ENCODE measurements around the gene LPAR2. TPM values are rescaled to one million over a fixed set of nuclear protein-coding genes. Genes with fewer than 3 reads are reported as not detected.

Gene LPAR2
- total RNA-seq, 1 experiment from 2014 or later = 0.79 TPM

DNA sequence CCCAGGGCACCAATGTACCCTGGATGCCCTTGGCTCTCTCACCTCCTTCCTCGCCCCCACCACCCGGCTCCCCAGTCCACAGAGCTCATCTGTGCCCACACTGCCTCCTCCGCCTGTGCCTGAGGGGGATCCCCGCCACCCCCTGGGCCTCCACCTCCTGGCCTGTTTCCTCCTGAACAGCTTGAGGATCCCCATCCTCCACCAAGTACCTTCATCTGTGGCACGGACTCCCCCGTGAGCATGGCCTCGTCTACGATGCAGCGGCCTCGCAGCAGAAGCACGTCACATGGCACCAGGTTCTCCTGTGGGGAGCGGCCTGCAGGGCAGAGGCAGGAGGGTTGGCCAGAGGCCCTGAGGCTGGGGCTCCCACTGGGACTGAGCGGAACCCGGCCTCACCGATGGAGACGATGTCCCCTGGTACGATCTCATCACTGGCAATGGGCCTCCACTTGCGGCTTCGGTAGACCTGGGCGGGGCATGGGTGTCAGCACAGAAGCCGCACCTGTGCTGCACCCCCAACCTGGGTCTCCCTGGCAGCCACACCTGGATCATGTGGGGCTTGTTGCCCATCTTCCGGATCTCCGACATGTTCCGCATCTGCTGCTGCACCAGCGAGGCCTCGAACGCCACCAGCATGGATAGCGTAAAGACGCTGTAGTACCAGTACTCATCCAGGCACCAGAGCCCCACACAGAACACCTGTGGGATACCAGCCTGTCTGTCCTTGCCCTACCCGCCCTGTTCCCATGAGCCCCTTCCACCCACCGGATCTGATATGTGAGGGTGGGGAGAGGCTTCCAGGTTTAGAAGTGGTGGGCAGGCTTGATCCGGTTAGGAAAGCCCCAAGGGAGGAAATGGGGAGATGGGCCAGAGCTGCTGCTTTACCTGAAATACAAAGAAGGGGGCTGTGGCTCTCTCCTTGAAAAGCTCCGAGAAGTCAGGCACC is 28.7 kb upstream of the LPAR2 start:
- Histone ChIP-seq H3K27me3 (no peaks in the 10 kb centered on the region), H3K9me3 (no peaks in the 10 kb centered on the region), H3K36me3 (peaks cover 98% of the 10 kb centered on the region), H3K4me3 (no peak overlapping the region)
- no peak for DNase-seq

DNA sequence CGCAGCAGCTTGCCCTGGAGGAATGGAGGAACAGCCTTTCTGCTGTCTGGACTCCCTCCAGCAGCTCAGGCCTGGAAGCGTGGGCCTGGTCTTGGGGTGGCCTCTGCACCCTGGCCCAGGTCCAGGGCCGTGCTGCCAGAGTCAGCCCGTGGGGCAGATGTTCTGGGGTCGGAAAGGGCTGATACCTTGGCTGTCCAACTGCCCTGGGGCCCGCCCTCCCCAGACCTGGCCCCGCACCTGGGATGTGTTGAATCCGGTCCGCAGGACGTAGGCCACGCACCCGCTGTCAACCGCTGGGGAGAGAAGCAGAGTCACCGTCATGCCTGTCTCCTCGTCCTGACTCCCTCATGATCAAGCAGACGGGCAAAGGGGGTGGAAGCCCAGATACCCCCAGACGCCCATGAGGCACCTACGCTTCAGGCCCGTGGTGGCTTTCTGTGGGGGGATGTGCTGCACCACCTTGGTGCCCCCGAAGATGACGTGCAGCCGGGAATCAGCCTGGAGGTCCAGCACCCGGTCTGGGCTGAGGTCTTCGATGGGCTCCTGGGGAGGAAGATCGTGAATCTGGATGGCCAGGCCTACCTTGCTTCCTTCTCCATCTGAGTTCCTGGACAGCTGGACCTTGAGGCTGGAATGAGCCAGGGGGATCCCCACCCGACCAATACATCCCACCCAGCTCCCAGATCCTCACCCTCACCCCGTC is 27.8 kb upstream of the LPAR2 start:
- Histone ChIP-seq H3K27me3 (no peaks in the 10 kb centered on the region), H3K4me3 (no peak overlapping the region), H3K9me3 (no peaks in the 10 kb centered on the region), H3K36me3 (peaks cover 98% of the 10 kb centered on the region)
- DNase-seq = no peak

DNA sequence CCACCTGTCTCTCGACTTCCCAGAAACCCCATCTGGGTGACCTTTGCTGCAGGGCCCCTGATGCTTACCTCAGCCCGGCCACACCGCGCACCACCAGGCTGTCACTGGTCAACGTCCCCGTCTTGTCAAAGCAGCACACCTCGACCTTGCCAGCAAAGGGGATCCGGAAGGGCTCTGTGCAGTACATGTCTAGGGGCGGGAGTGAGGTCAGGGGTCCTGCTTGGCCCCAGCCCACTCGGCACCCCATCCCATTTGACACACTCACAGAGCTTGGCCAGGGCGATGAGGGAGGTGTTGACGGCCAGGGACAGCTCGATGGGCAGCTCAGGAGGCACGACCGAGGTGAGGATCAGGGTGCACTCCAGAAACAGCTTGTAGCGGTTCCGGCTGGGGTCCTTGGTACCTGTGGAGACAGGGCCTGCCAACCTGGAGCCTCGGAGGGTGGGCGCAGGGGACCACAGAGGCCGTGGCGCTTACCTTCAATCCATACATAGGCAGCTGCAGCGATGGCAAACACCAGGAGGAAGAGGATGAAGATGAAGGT is 27.1 kb upstream of the LPAR2 start:
- no peak overlapping the region for H3K4me3 ChIP-seq
- no peaks in the 10 kb centered on the region for H3K9me3 ChIP-seq
- no peak for DNase-seq
- H3K27me3 ChIP-seq = no peaks in the 10 kb centered on the region
- peaks cover 100% of the 10 kb centered on the region for H3K36me3 ChIP-seq

DNA sequence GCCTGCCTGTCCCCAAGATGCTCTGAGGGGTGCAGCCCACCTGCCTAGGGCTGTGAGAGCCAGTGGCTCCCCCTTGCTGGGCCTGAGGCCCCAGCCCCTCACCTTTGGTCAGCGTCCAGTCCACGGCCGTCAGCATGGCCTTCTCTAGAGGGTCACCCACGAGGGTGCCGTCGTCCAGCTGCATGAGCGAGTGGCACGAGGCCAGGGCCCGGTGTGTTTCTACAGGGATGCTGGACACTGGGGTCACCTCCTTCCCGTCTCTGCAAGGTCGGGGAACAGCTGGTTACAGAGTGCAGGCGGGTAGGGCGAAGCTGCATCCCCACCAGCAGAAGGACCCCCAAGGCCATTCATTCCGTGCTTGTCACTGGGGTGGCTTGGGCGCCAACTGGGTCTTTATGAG is 26.4 kb upstream of the LPAR2 start:
- H3K36me3 ChIP-seq = peaks cover 100% of the 10 kb centered on the region
- DNase-seq = no peak

DNA sequence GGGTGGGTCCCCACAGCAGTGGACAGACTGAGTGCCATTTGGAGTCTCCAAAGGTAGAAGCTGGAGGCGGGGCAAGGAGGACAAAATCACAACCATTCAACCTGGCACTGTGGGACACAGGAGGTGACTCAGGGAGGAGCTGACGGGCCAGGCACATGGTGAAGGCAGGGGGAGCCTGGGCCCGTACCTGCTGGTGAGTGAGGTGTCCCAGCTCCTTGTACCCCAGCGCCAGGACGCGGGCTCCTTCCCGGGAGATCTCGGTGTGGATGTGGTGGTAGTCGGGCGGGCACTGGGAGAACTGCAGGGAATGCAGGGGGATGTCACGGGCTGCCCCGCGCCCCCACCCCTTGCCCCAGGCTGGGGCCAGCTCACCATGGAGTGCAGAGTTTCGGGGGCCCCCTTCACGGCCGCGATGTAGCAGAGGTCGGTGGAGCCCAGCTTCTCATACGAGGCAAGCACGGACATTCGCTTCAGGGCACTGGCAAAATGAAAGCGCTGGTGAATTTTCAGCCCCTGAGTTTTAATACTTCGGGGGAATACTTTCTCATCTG is 25.7 kb upstream of the LPAR2 start:
- Histone ChIP-seq H3K27me3 (no peaks in the 10 kb centered on the region), H3K9me3 (no peaks in the 10 kb centered on the region), H3K4me3 (no peak overlapping the region), H3K36me3 (peaks cover 100% of the 10 kb centered on the region)
- DNase-seq = no peak

More for the DNA sequence above, 26.4 kb upstream of the LPAR2 start:
- no peaks in the 10 kb centered on the region for H3K9me3 ChIP-seq
- H3K4me3 ChIP-seq = no peak overlapping the region
- no peaks in the 10 kb centered on the region for H3K27me3 ChIP-seq

DNA sequence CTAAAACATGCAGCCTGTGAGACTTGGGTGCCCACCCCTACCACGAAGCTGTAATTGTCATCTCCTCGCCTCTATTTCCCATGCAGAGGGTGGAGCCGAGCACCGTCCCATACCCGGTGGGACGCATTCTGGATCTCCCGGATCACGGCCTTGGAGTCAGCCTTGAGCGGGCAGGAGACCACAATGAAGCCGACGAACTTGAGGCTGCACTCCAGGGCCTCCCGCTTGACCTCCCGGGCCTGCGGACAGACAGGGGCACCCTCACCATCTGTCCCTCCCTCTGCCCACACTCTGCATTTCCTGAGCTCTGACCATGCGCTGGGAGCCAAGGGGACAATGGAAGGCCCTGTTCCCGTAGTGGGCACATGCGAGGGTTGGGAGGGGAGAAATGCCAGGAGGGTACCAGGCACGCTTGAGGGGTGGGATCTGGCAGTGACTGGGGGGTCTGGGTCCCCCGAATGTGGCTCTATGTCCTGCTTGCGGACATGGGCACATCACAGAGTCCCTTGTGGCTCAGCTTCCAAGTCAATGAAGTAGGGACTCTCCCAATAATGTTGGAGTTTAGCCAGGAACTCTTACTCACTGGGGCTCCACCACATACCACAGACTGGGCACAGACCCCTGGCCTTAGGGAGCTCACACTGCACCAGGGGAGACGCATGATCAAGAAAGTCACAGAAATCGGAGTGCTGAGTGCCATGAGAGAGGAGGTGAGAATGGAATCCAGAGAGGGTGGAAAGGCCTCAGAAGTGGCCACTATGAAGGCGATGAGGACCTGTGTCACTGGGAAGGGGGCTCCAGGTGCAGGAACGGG is 24.7 kb upstream of the LPAR2 start:
- DNase-seq = peak; percentile 56
- Histone ChIP-seq H3K27me3 (no peaks in the 10 kb centered on the region), H3K36me3 (peaks cover 95% of the 10 kb centered on the region)

DNA sequence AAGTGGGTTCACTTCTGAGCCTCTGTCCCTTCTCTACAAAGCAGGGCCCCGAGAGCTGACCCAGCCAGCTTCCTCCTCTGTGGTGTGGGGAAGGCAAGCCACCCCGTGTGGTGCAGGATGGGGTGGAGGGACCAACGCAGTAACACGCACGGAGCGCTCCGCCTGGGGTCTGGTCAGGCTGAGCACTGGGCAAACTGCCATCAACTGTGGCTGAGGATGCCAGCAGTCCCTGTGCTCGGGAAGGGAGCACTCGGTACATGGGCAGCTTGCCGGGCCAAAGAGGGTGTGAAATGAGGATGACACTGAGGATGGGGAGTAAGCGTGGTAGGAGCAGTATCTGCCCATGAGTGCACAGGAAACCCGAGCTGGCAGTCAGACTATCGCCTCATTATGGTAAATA is 23.1 kb upstream of the LPAR2 start:
- Histone ChIP-seq H3K9me3 (no peaks in the 10 kb centered on the region), H3K4me3 (no peak overlapping the region), H3K36me3 (peaks cover 92% of the 10 kb centered on the region), H3K27me3 (no peaks in the 10 kb centered on the region)
- DNase-seq = no peak

More for the DNA sequence above, 24.7 kb upstream of the LPAR2 start:
- Histone ChIP-seq H3K9me3 (no peaks in the 10 kb centered on the region), H3K4me3 (no peak overlapping the region)

DNA sequence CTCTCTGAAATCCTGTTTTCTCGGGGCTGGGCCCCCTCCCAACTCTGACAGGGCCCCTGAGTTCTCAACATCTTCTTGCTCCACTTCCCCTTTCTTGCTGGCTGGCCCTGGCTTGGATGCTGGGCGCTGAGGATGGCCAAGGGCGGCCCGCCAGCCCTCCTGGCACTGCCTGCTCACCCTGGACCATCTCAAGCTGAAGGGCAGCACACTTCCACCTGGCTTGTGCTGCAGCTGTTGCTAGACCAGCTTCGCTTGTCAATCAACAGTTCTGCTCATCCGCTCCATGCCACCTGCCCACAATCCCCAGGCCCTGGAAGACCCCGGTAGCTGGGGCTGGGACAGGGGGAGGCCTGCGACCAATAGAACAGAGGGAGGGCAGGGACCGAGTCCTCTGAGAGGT is 22.3 kb upstream of the LPAR2 start:
- Histone ChIP-seq H3K4me3 (no peak overlapping the region), H3K27me3 (no peaks in the 10 kb centered on the region), H3K9me3 (no peaks in the 10 kb centered on the region), H3K36me3 (peaks cover 91% of the 10 kb centered on the region)
- DNase-seq = no peak

DNA sequence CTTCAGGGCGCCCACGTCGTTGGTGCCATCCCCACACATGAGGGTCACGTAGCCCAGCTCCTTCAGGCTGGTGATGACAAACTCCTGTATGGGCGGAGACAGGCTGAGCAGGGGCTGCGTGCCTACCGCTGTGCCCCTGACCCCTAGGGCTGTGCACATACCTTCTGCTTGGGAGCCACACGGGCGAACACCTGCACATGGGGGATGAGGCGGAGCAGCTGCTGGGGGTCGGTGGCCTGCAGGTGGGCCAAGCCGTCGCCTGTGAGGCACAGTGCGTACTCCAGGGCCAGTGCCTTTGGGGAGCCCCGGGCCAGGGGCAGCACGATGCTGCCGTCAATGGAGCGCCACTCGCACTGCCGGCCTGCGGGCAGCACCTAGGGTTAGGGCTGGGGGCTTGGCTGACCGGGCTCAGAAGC is 21.6 kb upstream of the LPAR2 start:
- no peak overlapping the region for H3K4me3 ChIP-seq
- no peaks in the 10 kb centered on the region for H3K27me3 ChIP-seq
- no peak for DNase-seq
- no peaks in the 10 kb centered on the region for H3K9me3 ChIP-seq
- peaks cover 90% of the 10 kb centered on the region for H3K36me3 ChIP-seq

DNA sequence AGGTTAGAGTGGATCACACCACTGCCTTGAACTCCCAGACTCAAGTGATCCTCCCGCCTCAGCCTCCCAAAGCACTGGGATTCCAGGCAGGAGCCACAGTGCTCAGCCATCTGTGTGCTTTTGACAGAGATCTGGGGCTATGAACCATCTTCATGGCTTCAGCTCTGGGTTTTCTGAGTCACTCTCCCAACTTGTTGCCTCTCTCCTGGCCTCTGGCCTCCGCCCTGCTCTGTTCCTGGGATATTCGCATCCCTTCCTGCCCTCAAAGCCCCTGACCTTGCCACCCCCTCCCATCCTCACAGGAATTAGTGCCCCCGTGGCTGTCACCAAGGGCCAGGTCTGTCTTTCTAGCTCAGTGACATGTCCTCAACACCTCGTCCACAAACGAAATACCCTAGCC is 21.1 kb upstream of the LPAR2 start:
- H3K27me3 ChIP-seq = no peaks in the 10 kb centered on the region
- DNase-seq = no peak
- no peaks in the 10 kb centered on the region for H3K9me3 ChIP-seq
- H3K4me3 ChIP-seq = no peak overlapping the region
- H3K36me3 ChIP-seq = peaks cover 86% of the 10 kb centered on the region

DNA sequence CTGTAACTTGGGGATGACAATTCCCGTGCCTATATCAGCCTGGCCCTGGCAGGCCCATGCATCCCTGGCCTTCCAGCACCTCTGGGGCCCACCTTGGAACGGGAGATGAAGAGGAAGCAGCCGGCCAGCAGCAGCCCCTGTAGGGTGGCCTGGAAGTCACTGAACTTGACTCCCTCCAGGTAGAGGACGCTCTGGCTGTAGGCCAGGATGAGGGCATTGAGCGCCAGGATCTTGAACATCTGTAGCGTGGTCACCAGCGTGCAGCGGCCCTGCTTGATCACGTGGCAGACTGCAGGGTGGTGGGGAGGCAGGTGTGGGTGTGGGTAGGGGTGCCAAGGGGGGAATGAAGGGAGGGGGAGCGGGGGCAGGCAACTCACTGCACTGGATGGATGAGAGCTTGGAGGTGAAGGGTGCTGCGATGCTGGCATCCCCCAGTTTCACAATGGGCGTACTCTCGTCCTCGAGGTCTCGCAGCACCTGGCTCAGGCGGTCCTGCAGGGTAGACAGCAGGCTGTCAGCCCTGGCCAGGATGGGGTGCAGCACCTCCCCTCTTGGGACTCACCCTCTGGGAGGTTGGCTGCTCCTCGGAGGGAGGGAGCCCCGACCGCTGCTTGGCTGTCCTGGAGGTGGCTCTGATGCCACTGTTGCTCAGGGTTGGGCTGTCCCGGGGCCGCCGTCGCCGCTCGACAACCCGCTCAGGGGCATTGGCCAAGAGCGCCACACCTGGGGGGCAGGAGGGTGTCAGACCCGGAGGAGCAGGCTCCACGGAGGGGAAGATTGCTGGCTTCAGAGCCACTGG is 19.2 kb upstream of the LPAR2 start:
- Histone ChIP-seq H3K36me3 (peaks cover 71% of the 10 kb centered on the region), H3K27me3 (no peaks in the 10 kb centered on the region)
- DNase-seq = no peak

DNA sequence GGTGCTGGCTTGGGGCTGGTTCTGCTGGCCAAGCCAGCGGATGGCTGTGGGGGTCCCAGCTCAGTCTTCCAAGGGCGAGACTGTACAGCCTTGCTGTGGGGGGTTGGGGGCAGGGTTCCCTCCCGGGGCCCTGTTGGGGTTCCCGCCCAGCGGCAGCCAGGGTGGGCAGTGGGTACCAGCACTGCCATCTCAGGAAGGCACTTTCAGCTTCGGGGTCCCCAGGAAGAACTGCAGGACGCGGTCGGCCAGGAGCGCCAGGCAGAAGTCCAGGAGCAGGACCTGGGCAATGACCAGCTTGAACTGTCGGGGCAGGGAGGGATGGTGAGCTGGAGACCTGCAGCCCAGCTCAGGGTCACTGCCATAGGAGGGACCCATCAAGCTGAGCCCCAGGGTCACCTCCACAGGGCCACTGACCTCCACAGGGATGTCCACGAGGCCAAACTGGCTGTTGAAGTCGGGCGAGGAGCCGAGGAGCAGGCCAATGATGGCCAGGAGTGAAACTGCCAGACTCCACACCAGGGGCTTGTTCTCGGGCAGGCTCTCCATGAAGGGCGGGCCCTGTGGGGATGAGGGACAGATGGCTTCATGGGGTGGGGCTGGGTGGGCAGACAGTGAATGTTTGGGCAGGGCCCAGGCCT is 17.3 kb upstream of the LPAR2 start:
- peaks cover 56% of the 10 kb centered on the region for H3K36me3 ChIP-seq

More for the DNA sequence above, 19.2 kb upstream of the LPAR2 start:
- H3K9me3 ChIP-seq = no peaks in the 10 kb centered on the region
- H3K4me3 ChIP-seq = no peak overlapping the region

DNA sequence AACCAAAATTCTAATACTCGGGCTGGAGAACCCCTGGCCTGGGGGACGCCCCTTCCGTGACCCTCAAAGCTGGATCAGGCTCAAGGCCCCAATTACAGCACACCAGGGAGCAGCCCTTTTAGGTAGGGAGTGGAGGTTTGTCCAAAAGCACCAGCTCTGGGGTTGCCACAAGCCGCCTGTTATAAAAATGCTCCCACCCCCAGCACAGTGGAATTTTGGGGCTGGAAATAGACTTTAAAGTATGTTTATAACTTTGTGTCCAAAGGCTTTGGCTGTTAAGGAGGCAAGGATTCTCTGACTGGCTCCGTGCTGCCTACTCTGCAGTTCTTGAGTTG is 16.0 kb upstream of the LPAR2 start:
- peaks cover 45% of the 10 kb centered on the region for H3K36me3 ChIP-seq
- no peaks in the 10 kb centered on the region for H3K27me3 ChIP-seq
- H3K4me3 ChIP-seq = peak overlapping the region; percentile 90
- no peaks in the 10 kb centered on the region for H3K9me3 ChIP-seq
- no peak for DNase-seq

More for the DNA sequence above, 17.3 kb upstream of the LPAR2 start:
- no peaks in the 10 kb centered on the region for H3K27me3 ChIP-seq
- no peak for DNase-seq
- H3K9me3 ChIP-seq = no peaks in the 10 kb centered on the region
- H3K4me3 ChIP-seq = no peak overlapping the region

DNA sequence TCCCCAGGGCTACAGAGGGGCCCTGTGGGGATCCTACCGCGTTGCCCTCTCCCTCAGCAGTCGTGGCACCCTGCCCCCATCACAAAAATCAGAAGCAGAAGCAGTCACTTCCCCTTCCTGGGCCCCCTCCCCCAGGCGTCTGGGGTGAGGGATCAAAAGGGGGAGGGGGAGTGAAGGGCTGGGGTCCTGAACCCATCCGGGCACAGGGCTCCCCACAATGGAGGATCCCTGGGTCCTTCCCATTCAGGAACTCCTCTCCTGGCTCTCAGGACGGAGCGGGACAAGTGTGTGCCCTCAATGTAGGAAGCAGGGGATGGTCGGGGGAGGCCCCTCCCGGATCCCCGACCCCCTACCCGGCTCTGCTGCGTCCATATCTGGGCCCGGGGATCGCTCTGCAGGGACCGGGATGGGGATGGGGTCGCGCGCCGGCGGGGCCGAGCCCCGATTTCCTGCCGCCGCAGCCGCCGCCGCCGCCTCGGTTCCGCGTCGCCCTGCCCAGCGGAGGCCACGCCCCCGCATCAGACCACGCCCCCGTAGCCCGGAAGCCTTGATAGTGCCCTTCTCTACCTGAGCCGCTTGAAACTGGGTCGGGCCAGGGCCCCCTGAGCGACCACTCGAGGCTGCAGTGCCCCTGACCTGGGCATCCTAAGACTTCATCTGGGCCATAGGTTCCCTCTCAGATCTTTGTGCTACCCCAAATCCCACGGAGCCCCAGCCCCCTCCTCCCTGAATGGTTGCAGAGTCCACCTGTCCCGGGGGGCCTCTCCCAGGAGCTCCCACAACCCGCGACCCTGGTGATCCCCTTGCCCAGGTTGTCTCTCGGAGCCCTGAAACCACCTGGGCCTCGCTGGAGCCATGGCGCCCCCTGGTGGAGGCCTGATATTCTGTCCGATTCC is 15.4 kb upstream of the LPAR2 start, which contains the start of gene GMIP:
GMIP (minus strand) TSS at position 500 of the 896 bp plus-strand sequence; CDS start at position 372, 128 bp downstream.
- DNase-seq = peak; percentile 73
- no peaks in the 10 kb centered on the region for H3K9me3 ChIP-seq
- peaks cover 42% of the 10 kb centered on the region for H3K36me3 ChIP-seq
- H3K4me3 ChIP-seq = peak within 1 kb of the TSS; percentile 90
- no peaks in the 10 kb centered on the region for H3K27me3 ChIP-seq
